SK-N-DZ (cell line): ENCODE data around the gene TMC2.
"Not testable (repeated sequence)": the region's sequence is repeated elsewhere in the genome, so short reads cannot be mapped to it uniquely, and the experiment has no call there.

Experiments used
- DNase-seq: peaks from one replicate; pipeline ENCODE4 v3.0.0-alpha.2; 2015; ENCODE audit warnings: low spot score

Gene TMC2

DNA sequence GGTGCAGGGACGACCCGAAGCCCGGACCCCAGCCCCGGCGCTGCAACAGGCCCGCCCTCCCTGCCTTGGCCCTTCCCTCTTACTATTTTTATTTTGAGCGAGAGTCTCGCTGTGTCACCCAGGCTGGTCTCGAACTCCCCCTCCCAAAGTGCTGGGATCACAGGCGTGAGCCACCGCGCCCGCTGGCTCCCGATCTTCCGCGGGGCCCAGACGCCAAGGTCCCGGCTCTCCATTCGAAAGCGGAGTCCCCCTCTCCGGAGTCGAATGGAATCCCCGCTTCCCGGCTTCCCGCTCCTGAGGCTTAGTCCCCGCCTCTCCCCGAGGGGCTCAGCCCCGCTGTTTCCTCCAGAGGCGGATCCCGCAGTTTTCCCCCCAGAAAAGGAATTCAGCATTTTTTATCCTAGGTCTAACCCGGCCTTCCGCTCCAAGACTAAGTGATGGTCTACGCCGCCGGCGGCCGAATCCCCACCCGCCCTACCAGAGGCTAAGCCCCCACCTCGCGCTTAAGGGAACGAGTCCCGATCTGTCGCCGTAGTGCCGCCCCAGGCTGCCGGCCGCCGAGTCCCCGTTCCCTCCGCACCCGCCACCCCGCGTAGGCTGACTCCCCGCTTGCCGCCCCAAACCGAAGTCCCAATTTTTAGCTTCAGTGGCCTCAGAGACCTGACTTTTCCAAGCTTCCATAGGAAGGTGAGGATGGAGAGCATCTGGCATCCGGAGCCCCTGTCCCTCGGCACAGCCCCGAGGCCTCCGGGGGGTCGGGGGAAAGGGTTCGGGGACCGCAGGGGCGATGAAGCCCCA is 11.5 kb upstream of the TMC2 start:
- peak; percentile 60 for DNase-seq

DNA sequence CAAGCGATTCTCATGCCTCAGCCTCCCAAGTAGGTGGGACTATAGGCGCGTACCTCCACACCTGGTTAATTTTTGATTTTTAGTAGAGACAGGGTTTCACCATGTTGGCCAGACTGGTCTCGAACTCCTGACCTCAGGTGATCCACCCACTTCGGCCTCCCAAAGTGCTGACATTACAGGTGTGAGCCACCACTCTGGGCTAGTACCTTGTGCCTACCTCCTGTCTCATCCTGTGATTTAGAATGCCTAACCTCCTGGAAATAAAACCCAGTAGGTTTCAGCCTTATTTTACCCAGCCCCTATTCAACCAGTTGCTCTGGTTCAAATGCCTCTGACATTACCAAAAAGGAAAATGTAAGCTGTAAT is 10.2 kb upstream of the TMC2 start:
- DNase-seq, result not testable (repeated sequence)

DNA sequence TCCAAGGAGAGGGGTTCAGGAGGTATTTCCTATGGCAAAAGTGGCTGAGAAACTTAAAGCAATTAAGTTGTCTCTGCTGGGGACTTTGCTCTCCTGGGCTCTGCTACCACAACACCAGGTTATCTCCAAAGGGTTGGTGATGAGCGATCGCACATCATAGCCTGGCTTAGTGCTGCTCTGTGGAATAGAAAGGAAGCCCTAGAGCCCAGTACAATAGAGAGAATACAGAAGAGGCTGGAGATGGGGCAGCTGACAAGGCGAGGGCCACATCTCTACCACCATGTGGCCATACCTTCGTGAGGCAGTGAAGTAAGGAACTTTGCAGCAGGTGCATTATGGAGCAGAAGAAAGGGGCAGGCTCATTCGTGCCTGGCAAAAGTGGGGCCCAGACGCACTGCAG is 8.6 kb upstream of the TMC2 start:
- no peak for DNase-seq

DNA sequence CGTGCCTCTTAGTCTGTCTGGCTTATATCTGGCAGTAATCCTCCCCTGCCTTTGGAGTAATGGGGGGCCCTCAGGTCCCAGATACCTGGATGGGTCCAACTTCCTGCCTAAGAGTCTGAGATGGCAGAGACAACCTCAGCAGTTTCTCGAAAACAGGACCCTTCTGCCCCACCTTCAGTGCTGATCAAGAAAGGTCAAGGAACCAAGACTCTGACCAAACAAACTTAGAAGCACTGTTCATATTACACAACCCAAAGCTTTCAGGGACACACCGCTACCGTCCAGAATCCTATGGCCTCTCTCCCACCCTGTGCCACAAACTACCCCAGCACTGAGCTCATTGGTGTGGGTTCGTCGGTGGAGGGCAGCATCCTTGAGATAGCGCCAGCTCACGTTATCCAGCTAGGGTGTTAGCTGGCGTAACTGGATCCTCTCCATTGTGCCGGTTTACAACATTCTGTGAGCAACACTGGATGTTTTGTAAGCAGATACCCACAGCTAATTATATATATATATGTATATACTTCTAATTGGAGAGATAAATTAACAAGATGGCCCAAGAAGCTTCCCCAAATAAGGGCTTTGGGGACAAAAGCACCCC is 7.6 kb upstream of the TMC2 start:
- DNase-seq, result no peak

DNA sequence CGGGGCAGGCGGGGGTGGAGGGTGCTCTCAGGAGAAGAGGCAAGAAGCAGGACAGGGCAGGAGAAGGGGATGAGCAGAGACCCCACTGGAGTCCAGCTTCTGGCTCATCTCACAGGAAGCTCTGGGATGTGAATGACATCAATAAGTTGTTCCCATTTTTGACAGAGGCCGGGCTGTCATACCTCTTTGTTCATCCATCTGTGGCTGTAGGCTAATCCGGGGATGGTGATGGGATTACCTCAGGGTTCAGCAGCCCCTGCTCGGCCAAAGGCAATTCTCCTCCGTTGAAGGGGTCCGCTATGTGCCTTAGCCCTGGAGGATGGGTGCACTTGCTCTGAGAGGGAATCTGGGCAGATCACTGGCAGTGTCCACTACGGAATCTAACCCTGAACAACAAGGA is 3.3 kb upstream of the TMC2 start:
- DNase-seq, result no peak

DNA sequence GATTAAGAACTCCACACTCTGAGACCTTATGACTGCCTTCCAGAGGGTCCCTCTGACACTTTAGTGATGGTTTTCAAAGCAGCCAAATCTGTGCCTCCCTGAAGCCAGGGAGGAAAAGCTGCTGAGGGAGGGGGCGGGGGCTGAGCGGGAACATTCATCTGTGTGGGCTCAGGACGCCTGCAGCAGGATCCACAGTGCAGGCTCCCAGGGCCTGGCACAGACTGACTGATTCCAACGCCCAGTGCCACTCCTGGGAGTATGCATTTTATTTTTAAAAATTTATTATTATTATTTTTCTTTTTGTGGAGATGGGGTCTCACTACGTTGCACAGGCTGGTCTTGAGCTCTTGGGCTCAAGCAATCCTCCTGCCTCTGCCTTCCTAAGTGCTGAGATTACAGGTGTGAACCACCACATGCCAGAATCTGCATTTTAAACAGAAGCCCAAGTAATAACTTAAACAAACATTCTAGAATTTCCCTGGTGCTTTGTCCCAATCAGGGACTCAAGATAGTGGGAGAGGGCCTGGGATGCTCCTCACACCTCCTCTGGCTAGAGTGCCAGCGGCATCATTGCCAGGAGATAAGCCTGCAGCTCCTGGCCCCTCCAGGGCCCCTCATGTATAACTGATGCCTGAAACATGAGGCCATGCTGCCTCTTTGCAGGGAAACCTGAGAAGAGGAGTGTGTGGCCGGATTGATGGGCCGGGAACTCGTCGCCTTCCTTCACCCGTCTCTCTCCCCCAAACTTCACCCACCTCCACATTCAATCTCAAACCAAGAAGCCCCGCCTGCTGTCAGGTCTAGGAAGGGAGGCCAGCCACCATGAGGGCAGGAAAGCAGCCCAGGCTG is 438 bp upstream of the TMC2 start:
- peak; percentile 42 for DNase-seq

DNA sequence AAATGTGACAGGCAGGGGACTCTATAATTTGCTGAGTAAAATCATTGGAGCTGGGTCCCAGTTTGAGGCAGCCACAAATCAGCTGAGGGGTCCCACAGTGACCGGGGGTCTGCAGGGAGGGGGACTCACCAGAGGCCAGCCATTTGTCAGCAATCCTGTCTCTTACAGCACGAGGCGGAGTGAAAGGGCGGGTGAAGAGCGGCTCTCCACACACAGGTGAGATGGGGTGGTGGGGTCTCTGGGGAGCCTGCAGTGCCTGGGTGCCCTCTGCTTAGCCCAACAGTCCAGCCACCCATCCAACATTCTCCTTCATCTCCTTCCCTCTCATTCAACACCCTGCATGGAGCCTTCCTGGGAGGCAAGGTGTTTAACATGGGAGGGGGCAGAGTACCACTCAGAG is 728 bp downstream of the TMC2 start:
- no peak for DNase-seq

DNA sequence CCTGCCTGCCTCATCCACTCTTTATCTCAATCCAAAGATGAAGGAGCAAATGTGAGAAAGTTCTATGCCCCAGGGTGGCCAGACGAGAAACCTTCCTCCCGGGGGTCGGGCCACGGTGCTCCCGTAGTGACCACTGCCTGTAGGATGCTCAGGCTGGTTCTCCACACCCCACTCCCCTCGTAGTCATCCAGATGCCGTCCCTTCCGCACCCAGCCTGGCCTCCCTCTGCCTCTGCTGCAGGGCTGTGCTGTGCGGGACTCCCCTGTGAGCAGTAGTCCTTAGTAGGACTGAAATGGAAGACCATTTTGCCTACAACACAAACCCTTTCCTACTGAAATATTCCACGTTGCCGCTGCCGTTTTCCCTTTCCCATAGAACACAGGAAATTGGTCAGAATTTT is 2.0 kb downstream of the TMC2 start:
- no peak for DNase-seq

DNA sequence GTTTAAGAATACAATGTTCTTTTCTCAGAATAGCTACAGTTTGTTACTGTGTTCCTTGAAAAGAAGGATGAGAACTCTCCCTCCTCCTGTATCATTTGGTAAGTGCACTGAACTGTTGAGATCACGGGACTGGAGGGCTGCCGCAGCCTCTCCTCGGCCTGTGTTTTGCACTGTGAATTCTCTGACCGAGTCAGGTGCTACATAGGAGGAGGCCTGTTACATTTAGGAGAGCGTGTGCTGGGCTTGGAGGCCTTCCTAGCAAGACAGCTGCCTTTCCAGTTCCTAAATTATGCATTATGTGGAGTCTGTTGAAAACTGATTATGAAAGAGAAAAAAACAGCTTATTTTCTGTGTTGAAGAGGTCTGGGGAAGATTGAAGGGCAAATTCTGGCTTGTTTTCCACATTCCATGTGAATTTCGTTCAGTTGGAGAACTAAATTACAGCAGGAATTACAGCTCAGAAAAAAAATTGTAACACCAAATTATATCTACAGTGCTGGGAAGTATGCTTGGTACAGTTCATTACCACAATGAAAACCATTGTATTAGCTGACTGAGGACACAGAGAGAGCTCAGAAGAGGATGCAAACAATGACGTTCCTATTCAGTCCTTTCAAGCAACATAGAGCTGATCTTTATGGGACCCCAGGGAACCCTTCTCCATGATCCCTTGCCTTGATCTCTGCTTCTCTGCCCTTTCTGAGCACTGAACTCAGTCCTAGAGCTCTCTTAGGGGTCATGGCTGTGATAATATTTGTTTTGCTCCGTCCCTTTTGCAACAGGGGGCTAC is 2.8 kb downstream of the TMC2 start:
- peak; percentile 33 for DNase-seq

DNA sequence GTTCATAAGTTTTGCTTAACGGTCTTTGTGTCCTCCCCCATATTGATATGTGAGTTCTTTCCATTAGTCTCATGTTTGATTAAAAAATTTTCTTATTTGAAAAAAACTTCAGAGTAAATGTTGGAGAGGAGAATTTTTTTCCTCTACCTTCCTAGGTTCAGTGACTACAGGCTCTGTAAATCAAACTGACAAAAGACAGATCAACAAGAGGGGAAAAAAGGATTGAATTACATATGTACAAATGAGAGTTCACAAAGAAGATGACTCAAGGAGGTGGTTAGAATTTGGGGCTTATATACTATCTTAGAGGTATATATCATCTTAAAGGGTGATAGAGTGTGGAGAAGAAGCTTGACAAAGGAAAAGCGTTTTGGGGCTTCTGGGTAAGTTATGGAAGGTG is 5.6 kb downstream of the TMC2 start:
- DNase-seq, result no peak

DNA sequence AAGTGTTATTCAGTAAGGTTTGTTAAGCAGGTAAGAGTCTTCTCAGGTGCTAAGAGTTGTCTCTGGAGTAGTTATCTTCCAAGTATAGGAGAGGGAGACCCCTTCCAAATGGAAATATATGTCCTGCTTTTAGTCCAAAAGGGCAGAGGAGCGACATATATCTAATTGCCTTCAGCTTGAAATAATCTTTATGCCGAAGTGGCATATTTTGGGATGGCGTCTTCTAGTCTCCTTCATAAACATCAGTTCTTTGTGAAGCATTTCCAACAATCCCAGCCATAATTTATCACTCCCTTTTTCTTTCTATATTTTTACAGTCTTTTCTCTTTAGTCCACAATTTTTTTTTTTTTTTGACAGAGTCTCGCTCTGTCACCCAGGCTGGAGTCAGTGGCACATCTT is 6.0 kb downstream of the TMC2 start:
- DNase-seq, result no peak

DNA sequence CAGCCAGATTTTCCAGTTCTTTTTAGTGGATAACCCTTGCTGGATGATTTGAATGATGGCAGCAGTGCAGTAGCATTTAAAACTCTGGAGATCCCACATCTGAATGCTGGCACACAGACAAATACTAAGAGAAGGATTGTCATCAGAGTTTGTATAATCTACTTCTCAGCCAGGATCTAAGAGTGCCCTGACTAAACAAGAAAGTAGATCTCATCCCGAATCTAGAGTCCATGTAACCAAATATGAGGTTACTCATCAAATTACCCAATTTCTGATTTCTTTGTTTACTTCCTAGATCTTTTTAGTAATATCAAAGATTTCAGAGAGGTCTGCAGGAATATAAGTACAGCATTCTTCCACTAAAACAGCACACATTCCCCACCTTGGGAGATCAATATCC is 7.8 kb downstream of the TMC2 start:
- DNase-seq, result no peak

DNA sequence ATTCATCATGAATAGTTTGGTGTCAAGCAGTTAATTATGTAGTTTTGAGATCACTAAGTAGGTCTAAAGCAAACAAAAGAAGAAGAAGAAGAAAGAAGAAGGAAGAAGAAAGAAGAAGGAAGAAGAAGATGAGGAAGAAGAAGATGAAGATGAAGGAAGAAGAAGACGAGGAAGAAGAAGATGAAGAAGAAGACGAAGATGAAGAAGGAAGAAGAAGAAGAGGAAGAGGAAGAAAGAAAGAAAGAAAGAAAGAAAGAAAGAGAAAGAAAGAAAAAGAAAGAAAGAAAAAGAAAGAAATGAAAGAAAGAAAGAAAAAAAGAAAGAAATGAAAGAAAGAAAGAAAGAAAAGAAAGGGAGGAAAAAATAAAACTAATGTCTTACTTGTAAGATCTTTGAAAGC is 9.2 kb downstream of the TMC2 start:
- DNase-seq, result no peak

DNA sequence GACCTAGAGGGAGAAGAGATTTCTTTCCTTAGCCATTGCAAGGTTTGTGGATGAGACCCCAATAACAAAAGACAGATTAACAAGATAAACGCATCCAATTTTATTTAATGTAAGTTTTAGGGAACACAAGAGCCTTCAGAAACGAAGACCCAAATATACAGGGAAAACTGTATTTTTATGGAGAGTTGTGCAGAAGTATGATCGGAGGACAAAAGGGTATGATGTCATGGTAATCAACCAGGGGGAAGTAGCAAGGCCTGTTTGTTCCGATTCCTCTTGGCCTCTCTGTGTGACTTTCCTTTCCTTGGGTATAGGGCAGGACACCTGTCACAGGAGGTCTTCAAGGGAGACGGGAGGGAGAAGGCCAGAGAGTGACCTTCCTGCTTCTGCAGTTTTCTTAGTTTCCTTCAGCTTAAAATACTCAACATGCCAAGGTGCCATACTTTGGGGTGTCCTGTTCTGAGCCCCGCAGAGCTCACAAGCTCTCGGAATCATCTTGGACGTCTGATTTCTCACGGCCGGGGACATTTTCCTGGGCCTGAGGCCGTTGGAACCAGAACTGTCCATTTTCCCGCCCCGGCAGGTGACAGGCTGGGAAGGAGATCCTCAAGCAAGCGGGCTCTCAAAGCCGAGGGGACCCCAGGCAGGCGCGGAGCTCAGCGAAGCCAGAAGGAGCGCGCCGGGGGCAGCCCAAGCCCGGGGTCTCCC is 21.7 kb downstream of the TMC2 start:
- DNase-seq, result no peak

DNA sequence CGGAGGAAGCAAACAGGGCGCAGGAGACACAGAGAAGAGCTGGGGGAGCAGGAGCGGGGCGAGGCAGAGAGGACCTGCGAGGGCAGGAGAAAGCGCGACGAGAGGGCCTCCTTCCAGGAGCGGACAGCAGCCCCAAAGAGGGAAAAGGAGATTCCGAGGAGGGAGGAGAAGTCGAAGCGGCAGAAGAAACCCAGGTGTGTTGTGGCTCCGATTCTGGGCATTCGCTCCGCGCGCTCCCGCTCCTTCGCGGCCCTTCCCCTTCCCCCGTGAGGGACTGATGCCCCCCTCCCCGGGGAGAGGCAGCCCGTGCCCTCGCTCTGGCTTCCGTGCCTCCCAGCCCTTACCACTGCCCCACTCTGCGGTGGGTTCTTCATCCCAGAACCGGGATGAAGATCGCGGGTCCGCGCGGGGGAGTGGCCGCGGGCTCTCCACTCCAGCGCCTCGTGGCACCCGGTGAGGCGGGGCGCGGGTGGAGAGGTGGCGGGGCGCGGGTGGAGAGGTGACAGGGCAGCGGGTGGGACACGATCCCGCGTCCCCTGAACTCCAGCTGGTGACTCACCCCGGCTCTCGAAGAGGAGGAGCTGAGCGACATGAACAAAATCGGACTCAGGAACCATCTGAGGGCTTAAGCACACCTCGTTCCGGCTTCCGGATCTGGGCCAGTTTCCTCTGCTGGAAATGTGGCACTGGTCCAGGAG is 22.4 kb downstream of the TMC2 start:
- DNase-seq, result no peak

DNA sequence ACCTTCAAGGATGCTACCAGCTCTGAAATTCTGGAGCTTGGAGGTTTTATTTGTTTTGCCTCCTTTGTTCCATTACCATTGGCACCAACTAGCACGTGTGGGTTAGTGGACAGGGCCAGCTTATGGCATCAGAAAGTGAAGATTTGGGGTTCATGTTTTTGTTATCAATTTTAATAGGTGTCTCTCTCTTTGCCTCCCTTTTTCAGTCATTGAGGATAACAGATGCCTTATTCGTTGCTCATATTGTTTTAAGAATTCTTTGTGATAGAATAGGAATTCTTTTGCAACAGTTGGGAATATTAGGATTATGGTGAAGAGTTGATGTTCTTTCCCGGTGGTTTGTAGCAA is 22.9 kb downstream of the TMC2 start:
- DNase-seq, result no peak

DNA sequence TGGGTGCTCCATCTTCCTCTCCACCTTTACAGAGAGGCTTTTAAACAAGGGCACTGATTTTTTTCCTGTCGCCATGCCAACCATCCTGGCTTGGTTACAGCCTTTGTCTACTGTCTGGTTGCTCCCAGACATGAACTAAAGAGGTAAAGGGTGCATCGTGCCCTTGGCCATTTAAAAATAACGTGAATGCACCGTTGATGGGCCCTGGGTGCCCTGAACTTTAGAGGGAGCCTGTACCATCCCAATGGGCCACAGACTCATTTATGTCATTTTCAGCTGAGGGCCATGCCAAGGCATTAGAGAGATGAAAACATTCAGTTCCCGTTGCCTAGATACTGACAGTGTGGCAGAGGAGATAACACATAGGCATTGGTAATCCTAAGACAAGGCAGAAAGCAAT is 23.3 kb downstream of the TMC2 start:
- DNase-seq, result no peak

DNA sequence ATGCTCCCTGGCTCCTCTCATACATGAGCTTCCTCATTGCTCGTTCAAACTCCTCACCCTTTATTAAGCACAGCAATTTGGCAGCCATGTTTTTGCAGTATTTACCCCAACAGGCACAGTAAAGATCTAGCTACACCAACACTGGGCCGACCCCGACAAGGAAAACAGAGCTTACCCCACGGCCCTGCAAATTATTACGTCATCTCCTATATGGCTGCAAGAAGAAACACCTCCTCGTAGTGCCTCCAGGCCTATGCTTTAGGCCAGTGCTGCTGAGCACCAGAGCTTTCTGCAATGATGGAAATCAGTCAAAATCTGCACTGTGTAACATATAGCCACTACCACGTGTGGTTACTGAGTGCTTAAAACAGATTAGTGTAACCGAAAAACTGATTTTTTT is 26.7 kb downstream of the TMC2 start:
- no peak for DNase-seq

DNA sequence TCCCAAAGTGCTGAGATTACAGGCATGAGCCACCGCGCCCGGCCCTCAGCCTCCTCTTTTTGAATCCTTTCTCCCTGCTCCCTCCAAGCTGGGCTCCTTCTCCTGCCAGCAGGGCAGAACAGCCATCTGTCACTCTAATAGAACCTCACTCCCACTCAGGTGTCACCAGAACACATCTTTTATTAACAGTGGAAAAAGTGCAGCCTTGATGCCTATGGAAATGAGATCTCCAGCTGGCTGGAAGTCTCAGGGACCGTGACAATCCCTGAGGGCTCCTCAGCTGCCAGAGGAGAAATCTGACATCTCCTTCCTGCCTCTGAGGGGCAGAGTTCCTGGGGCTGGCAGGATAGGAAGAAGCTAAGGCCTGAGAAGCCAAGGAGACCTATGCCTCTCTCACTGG is 28.0 kb downstream of the TMC2 start:
- peak; percentile 26 for DNase-seq

DNA sequence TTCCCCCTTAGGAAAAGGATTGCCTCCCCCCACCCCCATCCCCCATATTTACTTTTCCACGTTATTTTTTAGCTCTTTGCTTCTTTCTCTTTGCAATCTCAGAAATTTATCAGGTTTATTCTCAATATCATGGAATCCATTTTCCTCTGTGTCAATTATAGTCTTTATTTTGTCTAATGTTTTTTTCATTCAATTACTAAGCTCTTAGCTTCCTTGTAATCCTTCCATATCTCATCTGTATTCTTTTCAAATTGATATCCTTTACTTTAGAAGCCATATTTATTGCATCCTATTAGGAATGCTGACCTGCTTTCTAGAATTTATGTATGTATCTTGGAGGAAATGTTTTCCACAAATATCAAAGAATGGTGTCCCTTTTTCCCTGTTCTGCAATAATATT is 39.3 kb downstream of the TMC2 start:
- no peak for DNase-seq

DNA sequence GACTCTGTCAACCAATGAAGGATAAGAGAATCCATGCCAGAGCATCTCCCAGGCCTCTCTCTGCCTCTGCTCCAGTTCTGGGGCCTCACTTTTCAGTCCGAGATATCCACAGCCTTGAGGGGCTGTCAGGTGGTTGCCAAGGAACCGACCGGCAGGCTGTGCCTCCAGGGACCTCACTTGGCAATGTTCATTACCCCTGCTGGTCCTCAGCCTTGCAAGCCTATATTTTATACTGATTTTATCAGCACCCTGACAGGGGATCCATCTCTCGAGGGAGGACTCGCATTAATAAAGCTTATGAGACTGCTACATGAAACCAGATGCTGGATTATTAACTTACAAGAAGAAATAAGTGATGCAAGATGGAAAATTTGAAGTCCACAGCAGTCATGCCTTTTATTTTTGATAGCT is 39.9 kb downstream of the TMC2 start:
- DNase-seq, result peak; percentile 99
